DND-41 (cell line): ENCODE results near the gene CAMK4.

Experiments used
- ATAC-seq: fragments of 200-7000 bp; cut with Tn5 transposase; 3 replicates; pipeline ENCODE4 v1.9.1; 2021; ENCODE audit warnings: low read depth; ENCODE audit not compliant: insufficient read depth
- DNase-seq: peaks from one replicate; pipeline ENCODE4 v3.0.0-alpha.2; 2020
- H2AFZ ChIP-seq: 2 replicates; pipeline ENCODE4 v1.6.0; 2012; ENCODE audit warnings: low read depth, low read length
- H3K27ac ChIP-seq: 2 replicates; pipeline ENCODE4 v1.5.1; 2012; ENCODE audit warnings: low read length, inconsistent platforms
- H3K27me3 ChIP-seq: fragments of 200-600 bp; sonication (generic); 2 replicates; pipeline ENCODE4 v1.6.0; 2012; ENCODE audit warnings: low read length, mild to moderate bottlenecking, inconsistent platforms; ENCODE audit not compliant: insufficient read depth, poor library complexity
- H3K36me3 ChIP-seq: 2 replicates; pipeline ENCODE4 v1.5.1; 2012; ENCODE audit warnings: low read length, inconsistent platforms; ENCODE audit not compliant: insufficient read depth
- H3K4me1 ChIP-seq: 2 replicates; pipeline ENCODE4 v1.5.1; 2012; ENCODE audit warnings: mild to moderate bottlenecking, low read length; ENCODE audit not compliant: insufficient read depth
- H3K4me2 ChIP-seq: 2 replicates; pipeline ENCODE4 v1.6.0; 2012; ENCODE audit warnings: mild to moderate bottlenecking, moderate library complexity, low read length, inconsistent platforms; ENCODE audit not compliant: insufficient read depth
- H3K4me3 ChIP-seq, 2 experiments: fragments of 200-600 bp in 1 of 2; shearing (Covaris generic) in 1 of 2; 2 replicates each; pipeline ENCODE4 v1.5.1; 2012 to 2016; ENCODE audit warnings: inconsistent platforms in 2 of 2, low read length in 2 of 2, mild to moderate bottlenecking in 2 of 2, low read depth in 1 of 2, moderate library complexity in 1 of 2
- H3K79me2 ChIP-seq: 2 replicates; pipeline ENCODE4 v1.6.0; 2012; ENCODE audit warnings: low read length, inconsistent platforms; ENCODE audit not compliant: insufficient read depth
- H3K9ac ChIP-seq: 2 replicates; pipeline ENCODE4 v1.6.0; 2012; ENCODE audit warnings: low read depth, mild to moderate bottlenecking, inconsistent platforms, low read length, moderate library complexity
- H3K9me3 ChIP-seq: 2 replicates; pipeline ENCODE4 v1.5.1; 2012; ENCODE audit warnings: low read length, moderate library complexity, mild to moderate bottlenecking, inconsistent platforms; ENCODE audit not compliant: insufficient read depth, severe bottlenecking
- H4K20me1 ChIP-seq: 2 replicates; pipeline ENCODE4 v1.6.0; 2012; ENCODE audit warnings: low read length; ENCODE audit not compliant: insufficient read depth
- EZH2 ChIP-seq: IDR thresholded peaks from 3 replicates; pipeline ENCODE4 v1.6.1; 2012; ENCODE audit warnings: borderline replicate concordance, low read depth, mild to moderate bottlenecking, moderate library complexity, low read length, inconsistent platforms; ENCODE audit not compliant: severe bottlenecking
- TF ChIP-seq, protein P1 (sequence below): IDR thresholded peaks from 2 replicates; pipeline ENCODE4 v1.5.1; 2012; ENCODE audit warnings: borderline replicate concordance, low read length, moderate library complexity, mild to moderate bottlenecking; ENCODE audit not compliant: poor library complexity, severe bottlenecking; ENCODE audit errors: extremely low read depth

Gene CAMK4

DNA sequence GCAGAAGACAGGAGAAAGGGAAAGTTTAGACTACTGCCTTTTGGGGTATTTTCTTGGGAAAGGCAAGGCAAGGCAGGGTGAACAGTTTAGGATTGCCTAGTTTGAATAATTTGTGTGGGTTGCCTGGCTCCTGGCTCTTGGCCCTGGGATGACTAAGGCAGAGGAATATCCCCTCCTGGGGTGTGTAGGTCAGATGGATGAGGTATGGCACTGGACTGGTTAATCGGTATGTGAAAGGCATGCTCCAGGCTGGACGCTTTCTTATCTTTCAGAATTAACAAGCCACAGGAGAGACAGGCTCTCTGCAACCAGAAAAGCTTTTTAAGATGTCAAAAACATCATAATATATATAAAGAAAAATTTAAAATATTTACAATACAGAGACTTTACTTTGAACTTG lies 229.6 kb downstream of the CAMK4 start:
- H3K4me2 ChIP-seq: no peak overlapping the region
- H3K27me3 ChIP-seq: no peaks in the 10 kb centered on the region
- no peak for TF ChIP-seq EZH2
- TF ChIP-seq, protein P1, sequence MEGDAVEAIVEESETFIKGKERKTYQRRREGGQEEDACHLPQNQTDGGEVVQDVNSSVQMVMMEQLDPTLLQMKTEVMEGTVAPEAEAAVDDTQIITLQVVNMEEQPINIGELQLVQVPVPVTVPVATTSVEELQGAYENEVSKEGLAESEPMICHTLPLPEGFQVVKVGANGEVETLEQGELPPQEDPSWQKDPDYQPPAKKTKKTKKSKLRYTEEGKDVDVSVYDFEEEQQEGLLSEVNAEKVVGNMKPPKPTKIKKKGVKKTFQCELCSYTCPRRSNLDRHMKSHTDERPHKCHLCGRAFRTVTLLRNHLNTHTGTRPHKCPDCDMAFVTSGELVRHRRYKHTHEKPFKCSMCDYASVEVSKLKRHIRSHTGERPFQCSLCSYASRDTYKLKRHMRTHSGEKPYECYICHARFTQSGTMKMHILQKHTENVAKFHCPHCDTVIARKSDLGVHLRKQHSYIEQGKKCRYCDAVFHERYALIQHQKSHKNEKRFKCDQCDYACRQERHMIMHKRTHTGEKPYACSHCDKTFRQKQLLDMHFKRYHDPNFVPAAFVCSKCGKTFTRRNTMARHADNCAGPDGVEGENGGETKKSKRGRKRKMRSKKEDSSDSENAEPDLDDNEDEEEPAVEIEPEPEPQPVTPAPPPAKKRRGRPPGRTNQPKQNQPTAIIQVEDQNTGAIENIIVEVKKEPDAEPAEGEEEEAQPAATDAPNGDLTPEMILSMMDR: no peak
- no peak overlapping the region for H3K27ac ChIP-seq
- no peak overlapping the region for H2AFZ ChIP-seq
- no peaks in the 10 kb centered on the region for H3K79me2 ChIP-seq
- DNase-seq (no peak), ATAC-seq (no peak)
- H3K9me3 ChIP-seq: no peaks in the 10 kb centered on the region
- no peaks in the 10 kb centered on the region for H4K20me1 ChIP-seq
- peaks cover 5% of the 10 kb centered on the region; the same call in 1 of the 2 replicates for H3K36me3 ChIP-seq
- no peak overlapping the region for H3K9ac ChIP-seq
- peaks cover under 1% of the 10 kb centered on the region; the same call in 1 of the 2 replicates for H3K4me1 ChIP-seq
- H3K4me3 ChIP-seq: no peak overlapping the region

DNA sequence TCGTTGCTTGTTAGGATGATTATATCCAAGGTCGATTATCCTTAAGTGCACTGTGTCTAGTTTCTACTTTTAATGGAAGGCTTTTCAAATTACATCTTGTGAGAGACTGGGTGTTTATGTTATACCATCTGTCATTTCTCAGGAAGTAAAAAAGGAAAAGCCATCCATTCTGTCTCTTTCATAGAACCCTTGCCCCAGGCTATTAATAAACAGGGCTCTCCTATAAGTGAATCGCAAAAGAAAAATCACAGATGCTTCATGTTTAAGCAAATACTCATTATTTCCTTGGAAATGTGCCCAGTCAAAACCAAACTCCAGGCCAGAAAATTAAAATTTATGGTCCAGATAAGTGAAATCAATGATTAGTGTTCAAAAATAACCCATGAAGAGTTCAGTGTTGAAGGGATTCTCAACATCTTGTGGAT lies 230.0 kb downstream of the CAMK4 start:
- TF ChIP-seq EZH2: no peak
- TF ChIP-seq, protein P1: no peak
- H3K27me3 ChIP-seq: no peaks in the 10 kb centered on the region
- no peak overlapping the region for H3K27ac ChIP-seq
- H3K9me3 ChIP-seq: no peaks in the 10 kb centered on the region
- peaks cover 5% of the 10 kb centered on the region; the same call in 1 of the 2 replicates for H3K36me3 ChIP-seq
- no peaks in the 10 kb centered on the region for H4K20me1 ChIP-seq
- no peak overlapping the region for H2AFZ ChIP-seq
- DNase-seq (no peak), ATAC-seq (no peak)
- H3K4me1 ChIP-seq: no peaks in the 10 kb centered on the region
- no peak overlapping the region for H3K9ac ChIP-seq
- H3K79me2 ChIP-seq: no peaks in the 10 kb centered on the region
- H3K4me2 ChIP-seq: no peak overlapping the region
- no peak overlapping the region for H3K4me3 ChIP-seq

DNA sequence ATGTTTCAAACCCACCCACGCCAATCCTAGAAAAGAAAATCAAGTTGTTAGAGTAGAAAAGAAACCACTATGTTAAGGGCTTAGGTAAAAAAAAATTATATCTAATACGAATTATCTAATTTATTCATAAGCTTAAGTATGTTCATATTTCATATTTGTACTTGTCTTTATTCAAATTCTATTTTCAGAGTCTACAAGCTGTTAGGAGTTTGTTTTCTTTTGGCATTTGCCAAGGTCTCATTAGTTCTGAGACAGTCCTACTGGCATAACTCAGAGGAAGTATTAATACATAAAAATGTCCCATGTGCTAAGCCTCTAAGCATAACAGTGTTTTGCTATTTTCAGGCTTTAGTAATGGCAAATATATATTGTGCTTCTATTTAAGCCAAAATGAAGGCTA lies 230.6 kb downstream of the CAMK4 start:
- H3K9ac ChIP-seq: no peak overlapping the region
- H3K9me3 ChIP-seq: no peaks in the 10 kb centered on the region
- H3K4me2 ChIP-seq: no peak overlapping the region
- no peaks in the 10 kb centered on the region for H3K4me1 ChIP-seq
- no peak overlapping the region for H3K27ac ChIP-seq
- ATAC-seq (no peak), DNase-seq (no peak)
- H2AFZ ChIP-seq: no peak overlapping the region
- no peaks in the 10 kb centered on the region for H3K79me2 ChIP-seq
- TF ChIP-seq EZH2: no peak
- TF ChIP-seq, protein P1: no peak
- H4K20me1 ChIP-seq: no peaks in the 10 kb centered on the region
- no peak overlapping the region for H3K4me3 ChIP-seq
- no peaks in the 10 kb centered on the region for H3K27me3 ChIP-seq
- H3K36me3 ChIP-seq: no peaks in the 10 kb centered on the region

DNA sequence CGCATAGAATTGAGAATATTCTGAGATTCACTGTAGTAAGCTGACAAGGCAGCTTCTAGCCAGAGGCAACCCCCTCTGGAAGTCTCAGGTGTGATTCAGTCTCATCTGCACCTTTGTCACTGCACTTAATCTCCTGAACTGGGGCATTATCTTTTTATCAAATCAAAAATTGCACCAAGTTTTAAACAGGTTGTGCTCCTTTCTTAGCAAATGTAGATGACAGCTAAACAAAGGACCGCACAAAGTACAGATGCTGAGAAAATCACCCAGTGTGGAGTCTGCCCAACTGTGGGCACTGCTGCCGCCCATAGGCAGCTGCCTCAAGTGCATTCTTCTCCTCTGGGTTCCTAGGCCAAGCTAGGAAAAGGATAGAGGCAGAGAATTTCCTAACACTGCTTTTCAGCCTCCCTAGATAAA lies 237.1 kb downstream of the CAMK4 start:
- TF ChIP-seq, protein P1: peak; percentile 53
- no peak for TF ChIP-seq EZH2

More for the DNA sequence above, 237.1 kb downstream of the CAMK4 start:
- Histone ChIP-seq H3K79me2 (no peaks in the 10 kb centered on the region), H3K9me3 (no peaks in the 10 kb centered on the region), H3K9ac (no peak overlapping the region), H3K27ac (no peak overlapping the region), H2AFZ (no peak overlapping the region), H3K36me3 (no peaks in the 10 kb centered on the region), H3K4me3 (no peak overlapping the region), H4K20me1 (no peaks in the 10 kb centered on the region), H3K27me3 (no peaks in the 10 kb centered on the region), H3K4me2 (no peak overlapping the region), H3K4me1 (no peaks in the 10 kb centered on the region)
- DNase-seq (no peak), ATAC-seq (peak; percentile 52; the same call in 1 of the 3 replicates)
